SK-N-SH (cell line): ENCODE measurements around the gene SMLR1. TPM values are rescaled to one million over a fixed set of nuclear protein-coding genes. Genes with fewer than 3 reads are reported as not detected.

Experiments
- CTCF ChIA-PET: fragments of 300-600, 350-600 bp; formaldehyde crosslinking; extraction: SDS; loops from one replicate; lab custom pipeline; 2021; lab: Yijun Ruan, JAX
- POLR2A ChIA-PET: fragments of 350-600 bp; sonication (Branson Sonifier 250); formaldehyde crosslinking; extraction: SDS; loops from one replicate; lab custom pipeline; 2020; ENCODE audit warnings: antibody characterized with exemption, inconsistent platforms; lab: Yijun Ruan, JAX
- DNase-seq: peaks from one replicate; pipeline ENCODE4 v3.0.0; 2012
- H2AFZ ChIP-seq: fragments of 200-600 bp; sonication (generic); 2 replicates; pipeline ENCODE4 v1.8.1; 2016; ENCODE audit warnings: antibody characterized with exemption, mild to moderate bottlenecking, low read depth
- H3F3A ChIP-seq: fragments of 200-600 bp; sonication (generic); replicated peaks from 2 replicates; pipeline ENCODE3; 2016; ENCODE audit warnings: antibody characterized with exemption, mild to moderate bottlenecking; ENCODE audit not compliant: insufficient read depth
- H3K27ac ChIP-seq, 2 experiments: fragments of 200-500 bp in 1 of 2; fragments of 200-600 bp in 1 of 2; sonication (Bioruptor generic) in 1 of 2; sonication (generic), shearing (Covaris generic) in 1 of 2; 2 replicates each; pipeline versions ENCODE4 v1.5.1 to v1.6.1; 2014 to 2016; ENCODE audit warnings: low read depth in 2 of 2, inconsistent platforms in 1 of 2, low read length in 1 of 2, mild to moderate bottlenecking in 1 of 2, mixed read lengths in 1 of 2
- H3K27me3 ChIP-seq: fragments of 200-600 bp; sonication (generic), shearing (Covaris generic); 2 replicates; pipeline ENCODE4 v1.6.1; 2016; ENCODE audit warnings: mixed run types; ENCODE audit not compliant: insufficient read depth
- H3K36me3 ChIP-seq, 2 experiments: fragments of 200-500 bp in 1 of 2; fragments of 200-600 bp in 1 of 2; sonication (Bioruptor generic) in 1 of 2; sonication (generic) in 1 of 2; replicated peaks in 1 of 2; 2 replicates each; pipeline versions ENCODE3 to v1.5.1; 2014 to 2016; ENCODE audit warnings: low read length in 1 of 2, mild to moderate bottlenecking in 1 of 2; ENCODE audit not compliant: insufficient read depth in 2 of 2, control insufficient read depth in 1 of 2
- H3K4me1 ChIP-seq, 2 experiments: fragments of 200-500 bp in 1 of 2; fragments of 200-600 bp in 1 of 2; sonication (Bioruptor generic) in 1 of 2; sonication (generic), shearing (Covaris generic) in 1 of 2; 2 replicates each; pipeline versions ENCODE4 v1.5.1 to v1.6.1; 2014 to 2016; ENCODE audit warnings: low read depth in 1 of 2, low read length in 1 of 2, mixed run types in 1 of 2; ENCODE audit not compliant: insufficient read depth in 2 of 2, control insufficient read depth in 1 of 2
- H3K4me2 ChIP-seq: fragments of 200-600 bp; sonication (generic), shearing (Covaris generic); 2 replicates; pipeline ENCODE4 v1.6.1; 2017; ENCODE audit warnings: mixed run types
- H3K4me3 ChIP-seq, 2 experiments: fragments of 200-500 bp in 1 of 2; fragments of 200-600 bp in 1 of 2; sonication (Bioruptor generic) in 1 of 2; sonication (generic), shearing (Covaris generic) in 1 of 2; 2 replicates each; pipeline versions ENCODE4 v1.5.1 to v1.8.1; 2014 to 2016; ENCODE audit warnings: low read depth in 2 of 2, inconsistent platforms in 1 of 2, low read length in 1 of 2, mild to moderate bottlenecking in 1 of 2, mixed read lengths in 1 of 2, moderate library complexity in 1 of 2
- H3K79me2 ChIP-seq: fragments of 200-600 bp; sonication (generic); 2 replicates; pipeline ENCODE4 v1.8.1; 2017; ENCODE audit warnings: mild to moderate bottlenecking; ENCODE audit not compliant: insufficient read depth
- H3K9ac ChIP-seq: fragments of 200-600 bp; sonication (generic); 2 replicates; pipeline ENCODE4 v1.6.1; 2017; ENCODE audit warnings: mixed run types
- H3K9me2 ChIP-seq: fragments of 200-600 bp; sonication (generic); 2 replicates; pipeline ENCODE4 v1.6.1; 2017; ENCODE audit warnings: mixed run types
- H3K9me3 ChIP-seq: fragments of 200-600 bp; sonication (generic); 2 replicates; pipeline ENCODE4 v1.6.1; 2017; ENCODE audit warnings: mixed run types, mild to moderate bottlenecking, moderate library complexity
- H4K20me1 ChIP-seq: fragments of 200-600 bp; sonication (generic); 2 replicates; pipeline ENCODE4 v1.6.1; 2017; ENCODE audit warnings: mild to moderate bottlenecking, mixed run types; ENCODE audit not compliant: insufficient read depth
- FOXM1 ChIP-seq: IDR thresholded peaks from 2 replicates; pipeline ENCODE4 v1.4.0; 2012; ENCODE audit warnings: low read depth, mild to moderate bottlenecking
- GATA2 ChIP-seq: sonication (generic); formaldehyde crosslinking; IDR thresholded peaks from 2 replicates; pipeline ENCODE4 v1.5.0; 2020; ENCODE audit warnings: mild to moderate bottlenecking, missing genetic modification reagents
- MEF2A ChIP-seq: IDR thresholded peaks from 2 replicates; pipeline ENCODE4 v1.4.0; 2012; ENCODE audit warnings: low read depth, borderline replicate concordance
- TEAD4 ChIP-seq: IDR thresholded peaks from 2 replicates; pipeline ENCODE4 v1.4.0; 2012; ENCODE audit warnings: mild to moderate bottlenecking, borderline replicate concordance; ENCODE audit not compliant: insufficient read depth
- YY1 ChIP-seq: IDR thresholded peaks from 2 replicates; pipeline ENCODE4 v1.4.0; 2012; ENCODE audit warnings: low read depth, mild to moderate bottlenecking
- WGBS: methylation state at CpG from one replicate; pipeline ENCODE4 v1.1.6; 2017; ENCODE audit warnings: low lambda C conversion rate; 5-methylcytosine and 5-hydroxymethylcytosine counted together
- polyA plus RNA-seq, 3 experiments: library from polyadenylated mRNA; depleted of rRNA; stranded (reverse); fragments of >200 nt; gene quantifications; 2 replicates each; pipeline ENCODE4 v1.2.3, GENCODE V29; 2012
- TF ChIP-seq, protein P1 (sequence below): IDR thresholded peaks from 2 replicates; pipeline ENCODE4 v1.6.1; 2012; ENCODE audit warnings: mild to moderate bottlenecking, low read depth, low read length, moderate library complexity
- TF ChIP-seq, protein P2 (sequence below): IDR thresholded peaks from 2 replicates; pipeline ENCODE4; 2012

The SMLR1 gene
- polyA plus RNA-seq, 1 of the 3 experiments (the other 2 are of a cell fraction) = 0.03 TPM

DNA sequence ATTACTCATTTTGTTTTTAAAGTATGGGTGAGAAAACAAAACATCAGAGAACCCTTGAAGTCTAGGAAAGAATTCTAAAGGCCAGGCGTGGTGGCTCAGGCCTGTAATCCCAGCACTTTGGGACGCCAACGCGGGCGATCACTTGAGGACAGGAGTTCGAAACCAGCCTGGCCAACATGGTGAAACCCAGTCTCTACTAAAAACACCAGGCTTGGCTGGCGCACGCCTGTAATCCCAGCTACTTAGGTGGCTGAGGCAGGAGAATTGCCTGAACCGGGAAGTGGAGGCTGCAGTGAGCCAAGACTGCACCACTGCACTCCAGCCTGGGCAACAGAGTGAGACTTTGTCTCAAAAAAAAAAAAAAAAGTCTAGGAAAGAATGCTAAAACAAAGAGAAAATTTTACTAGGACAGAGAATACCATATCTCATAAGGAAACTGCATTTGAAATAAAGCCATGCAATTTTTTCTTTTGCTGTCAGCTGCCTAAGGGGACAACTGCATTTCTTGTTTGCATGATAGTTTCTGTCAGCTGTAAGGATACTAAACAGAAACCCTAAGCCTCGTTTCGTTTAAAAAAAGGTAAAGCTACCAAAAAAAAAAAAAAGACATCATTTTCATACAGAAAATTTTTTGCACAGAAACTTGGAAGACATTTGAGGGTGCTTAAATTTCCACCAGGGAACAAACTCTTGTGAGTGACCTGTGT lies 32.1 kb downstream of the SMLR1 start:
- H3K4me3 ChIP-seq = no peak overlapping the region
- H3K27me3 ChIP-seq = no peaks in the 10 kb centered on the region
- TF ChIP-seq GATA2 (no peak), FOXM1 (no peak), MEF2A (no peak)
- TF ChIP-seq, protein P1, sequence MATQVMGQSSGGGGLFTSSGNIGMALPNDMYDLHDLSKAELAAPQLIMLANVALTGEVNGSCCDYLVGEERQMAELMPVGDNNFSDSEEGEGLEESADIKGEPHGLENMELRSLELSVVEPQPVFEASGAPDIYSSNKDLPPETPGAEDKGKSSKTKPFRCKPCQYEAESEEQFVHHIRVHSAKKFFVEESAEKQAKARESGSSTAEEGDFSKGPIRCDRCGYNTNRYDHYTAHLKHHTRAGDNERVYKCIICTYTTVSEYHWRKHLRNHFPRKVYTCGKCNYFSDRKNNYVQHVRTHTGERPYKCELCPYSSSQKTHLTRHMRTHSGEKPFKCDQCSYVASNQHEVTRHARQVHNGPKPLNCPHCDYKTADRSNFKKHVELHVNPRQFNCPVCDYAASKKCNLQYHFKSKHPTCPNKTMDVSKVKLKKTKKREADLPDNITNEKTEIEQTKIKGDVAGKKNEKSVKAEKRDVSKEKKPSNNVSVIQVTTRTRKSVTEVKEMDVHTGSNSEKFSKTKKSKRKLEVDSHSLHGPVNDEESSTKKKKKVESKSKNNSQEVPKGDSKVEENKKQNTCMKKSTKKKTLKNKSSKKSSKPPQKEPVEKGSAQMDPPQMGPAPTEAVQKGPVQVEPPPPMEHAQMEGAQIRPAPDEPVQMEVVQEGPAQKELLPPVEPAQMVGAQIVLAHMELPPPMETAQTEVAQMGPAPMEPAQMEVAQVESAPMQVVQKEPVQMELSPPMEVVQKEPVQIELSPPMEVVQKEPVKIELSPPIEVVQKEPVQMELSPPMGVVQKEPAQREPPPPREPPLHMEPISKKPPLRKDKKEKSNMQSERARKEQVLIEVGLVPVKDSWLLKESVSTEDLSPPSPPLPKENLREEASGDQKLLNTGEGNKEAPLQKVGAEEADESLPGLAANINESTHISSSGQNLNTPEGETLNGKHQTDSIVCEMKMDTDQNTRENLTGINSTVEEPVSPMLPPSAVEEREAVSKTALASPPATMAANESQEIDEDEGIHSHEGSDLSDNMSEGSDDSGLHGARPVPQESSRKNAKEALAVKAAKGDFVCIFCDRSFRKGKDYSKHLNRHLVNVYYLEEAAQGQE = no peak
- TF ChIP-seq, protein P2, sequence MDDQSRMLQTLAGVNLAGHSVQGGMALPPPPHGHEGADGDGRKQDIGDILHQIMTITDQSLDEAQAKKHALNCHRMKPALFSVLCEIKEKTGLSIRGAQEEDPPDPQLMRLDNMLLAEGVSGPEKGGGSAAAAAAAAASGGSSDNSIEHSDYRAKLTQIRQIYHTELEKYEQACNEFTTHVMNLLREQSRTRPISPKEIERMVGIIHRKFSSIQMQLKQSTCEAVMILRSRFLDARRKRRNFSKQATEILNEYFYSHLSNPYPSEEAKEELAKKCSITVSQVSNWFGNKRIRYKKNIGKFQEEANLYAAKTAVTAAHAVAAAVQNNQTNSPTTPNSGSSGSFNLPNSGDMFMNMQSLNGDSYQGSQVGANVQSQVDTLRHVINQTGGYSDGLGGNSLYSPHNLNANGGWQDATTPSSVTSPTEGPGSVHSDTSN = no peak
- no peak overlapping the region for H2AFZ ChIP-seq
- no peak overlapping the region for H3K4me2 ChIP-seq
- no peak for DNase-seq
- CTCF ChIA-PET = interaction anchor here (2.5 kb wide), 1 partner anchor 13 kb away, joined by 11 read pairs; no protein-coding TSS in a partner anchor
- no peaks in the 10 kb centered on the region for H3K9me2 ChIP-seq
- H3F3A ChIP-seq = peaks cover under 1% of the 10 kb centered on the region
- no peak overlapping the region for H3K27ac ChIP-seq
- 68% methylated on average over 11 of the region's 11 CpGs for WGBS
- no peaks in the 10 kb centered on the region for H3K79me2 ChIP-seq
- H3K36me3 ChIP-seq = no peaks in the 10 kb centered on the region
- no peaks in the 10 kb centered on the region for H4K20me1 ChIP-seq
- no peak overlapping the region for H3K9ac ChIP-seq
- POLR2A ChIA-PET = no interaction called here
- H3K9me3 ChIP-seq = peaks cover 4% of the 10 kb centered on the region; the same call in 1 of the 2 replicates
- H3K4me1 ChIP-seq = no peaks in the 10 kb centered on the region

DNA sequence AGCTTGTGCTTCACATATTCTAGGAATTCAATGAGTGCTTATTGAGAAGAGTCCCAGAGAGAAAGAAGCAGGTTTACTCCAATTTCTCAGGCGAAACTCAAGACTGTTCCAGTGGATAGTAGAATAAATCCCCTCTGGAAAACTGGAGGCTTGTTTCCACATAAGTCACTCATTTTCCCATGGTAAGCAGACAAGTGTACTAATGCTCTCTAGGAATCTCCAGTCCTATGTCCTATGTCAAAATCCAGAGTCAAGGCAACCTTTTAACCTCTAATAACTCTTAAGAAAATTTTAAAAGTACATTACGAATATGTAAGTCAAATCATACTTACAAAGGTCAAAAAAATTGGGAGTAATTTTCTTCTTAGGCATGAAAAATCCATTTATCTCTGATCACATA lies 35.2 kb downstream of the SMLR1 start:
- Histone ChIP-seq H3K36me3 (no peaks in the 10 kb centered on the region), H3K4me2 (no peak overlapping the region), H2AFZ (no peak overlapping the region), H3K4me3 (no peak overlapping the region), H3K27me3 (no peaks in the 10 kb centered on the region), H4K20me1 (no peaks in the 10 kb centered on the region), H3K27ac (no peak overlapping the region)
- no peak for DNase-seq
- TF ChIP-seq YY1 (no peak), FOXM1 (no peak), TEAD4 (no peak)
- TF ChIP-seq, all 33 proteins: peak for 0
- no peaks in the 10 kb centered on the region for H3K9me2 ChIP-seq
- ChIA-PET POLR2A (no interaction called here), CTCF (interaction anchor here (0.8 to 1.7 kb wide), 3 partner anchors 9 to 657 kb away, joined by 3 to 11 read pairs (median 3); no protein-coding TSS in a partner anchor)
- H3K4me1 ChIP-seq = no peaks in the 10 kb centered on the region
- H3K79me2 ChIP-seq = no peaks in the 10 kb centered on the region
- no peaks in the 10 kb centered on the region for H3F3A ChIP-seq
- no peaks in the 10 kb centered on the region for H3K9me3 ChIP-seq
- H3K9ac ChIP-seq = no peak overlapping the region
- WGBS = 83% methylated on average over 2 of the region's 2 CpGs
